Neural cell (in vitro differentiated cells): Measurements from ENCODE around the gene AOAH. TPM values are rescaled to one million over a fixed set of nuclear protein-coding genes. Genes with fewer than 3 reads are reported as not detected.

Experiments used
- H2AFZ ChIP-seq: fragments of 200-600, 300-800 bp; sonication (generic), shearing (Covaris generic); 2 replicates; pipeline ENCODE4 v1.6.0; 2014; ENCODE audit warnings: low read depth, mild to moderate bottlenecking, antibody characterized with exemption, low read length, moderate library complexity
- H3F3A ChIP-seq: fragments of 200-600 bp; shearing (Covaris generic); 2 replicates; pipeline ENCODE4 v1.6.1; 2016; ENCODE audit warnings: mild to moderate bottlenecking, moderate library complexity, mixed read lengths, antibody characterized with exemption, low read length; ENCODE audit not compliant: insufficient read depth, poor library complexity, severe bottlenecking
- H3K27ac ChIP-seq: fragments of 200-600, 300-800 bp; sonication (generic), shearing (Covaris generic); 2 replicates; pipeline ENCODE4 v1.5.1; 2014; ENCODE audit warnings: mild to moderate bottlenecking, low read length, moderate library complexity
- H3K27me3 ChIP-seq: fragments of 300-800, 200-600 bp; sonication (generic), shearing (Covaris generic); 2 replicates; pipeline ENCODE4 v1.6.0; 2014; ENCODE audit warnings: mild to moderate bottlenecking, low read depth, low read length, moderate library complexity; ENCODE audit not compliant: insufficient read depth
- H3K36me3 ChIP-seq: fragments of 300-800, 200-600 bp; sonication (generic), shearing (Covaris generic); 2 replicates; pipeline ENCODE4 v1.5.1; 2014; ENCODE audit warnings: mild to moderate bottlenecking, antibody characterized with exemption, low read length, moderate library complexity; ENCODE audit not compliant: insufficient read depth
- H3K4me2 ChIP-seq: fragments of 300-800, 200-600 bp; sonication (generic), shearing (Covaris generic); 2 replicates; pipeline ENCODE4 v1.6.0; 2014; ENCODE audit warnings: mild to moderate bottlenecking, low read length
- H3K4me3 ChIP-seq: fragments of 300-800, 200-600 bp; sonication (generic), shearing (Covaris generic); 2 replicates; pipeline ENCODE4 v1.5.1; 2014; ENCODE audit warnings: mild to moderate bottlenecking, low read length, moderate library complexity
- H3K79me2 ChIP-seq: fragments of 200-600 bp; shearing (Covaris generic); replicated peaks from 2 replicates; pipeline ENCODE4 v1.6.0; 2014; ENCODE audit warnings: mild to moderate bottlenecking, low read length, moderate library complexity; ENCODE audit not compliant: insufficient read depth
- H3K9ac ChIP-seq: fragments of 300-800, 200-600 bp; sonication (generic), shearing (Covaris generic); 2 replicates; pipeline ENCODE4 v1.6.1; 2016; ENCODE audit warnings: mild to moderate bottlenecking, low read length, mixed read lengths
- H3K9me2 ChIP-seq: fragments of 200-600 bp; shearing (Covaris generic); 2 replicates; pipeline ENCODE4 v1.6.1; 2016; ENCODE audit warnings: mild to moderate bottlenecking, low read length, mixed read lengths; ENCODE audit not compliant: insufficient read depth
- H3K9me3 ChIP-seq: fragments of 200-600, 300-800 bp; sonication (generic), shearing (Covaris generic); 2 replicates; pipeline ENCODE4 v1.6.1; 2016; ENCODE audit warnings: mild to moderate bottlenecking, mixed run types, low read length, moderate library complexity, mixed read lengths
- H4K20me1 ChIP-seq: fragments of 200-600 bp; shearing (Covaris generic); 2 replicates; pipeline ENCODE4 v1.6.1; 2016; ENCODE audit warnings: mild to moderate bottlenecking, mixed run types; ENCODE audit not compliant: insufficient read depth
- EP300 ChIP-seq: fragments of 450-650 bp; conservative IDR thresholded peaks from 2 replicates; pipeline ENCODE4 v1.6.1; 2014; ENCODE audit warnings: antibody characterized with exemption, mild to moderate bottlenecking, moderate library complexity; ENCODE audit not compliant: poor library complexity, severe bottlenecking
- EZH2 ChIP-seq: fragments of 200-600, 300-800 bp; shearing (Covaris generic), sonication (generic); IDR thresholded peaks from 2 replicates; pipeline ENCODE4 v1.6.1; 2014; ENCODE audit warnings: antibody characterized with exemption, low read length, borderline replicate concordance, mild to moderate bottlenecking; ENCODE audit not compliant: insufficient read depth, poor library complexity, severe bottlenecking
- MXI1 ChIP-seq: fragments of 450-650 bp; conservative IDR thresholded peaks from 2 replicates; pipeline ENCODE4 v1.6.1; 2014; ENCODE audit warnings: antibody characterized with exemption, mild to moderate bottlenecking; ENCODE audit not compliant: poor library complexity, severe bottlenecking
- POLR2AphosphoS5 ChIP-seq: IDR thresholded peaks from 2 replicates; pipeline ENCODE4 v1.6.1; 2012
- RAD21 ChIP-seq: fragments of 450-650 bp; conservative IDR thresholded peaks from 2 replicates; pipeline ENCODE4 v1.6.1; 2014; ENCODE audit warnings: antibody characterized with exemption, mild to moderate bottlenecking, moderate library complexity
- SMC3 ChIP-seq: fragments of 450-650 bp; conservative IDR thresholded peaks from 2 replicates; pipeline ENCODE4 v1.6.1; 2014; ENCODE audit warnings: antibody characterized with exemption, mild to moderate bottlenecking, moderate library complexity; ENCODE audit not compliant: poor library complexity
- TAF1 ChIP-seq: IDR thresholded peaks from 2 replicates; pipeline ENCODE4 v1.6.1; 2012; ENCODE audit warnings: low read depth
- polyA plus RNA-seq: library from polyadenylated mRNA; depleted of rRNA; stranded (reverse); fragments of >200 nt; gene quantifications from 2 replicates; pipeline ENCODE4 v1.2.3, GENCODE V29; 2014
- TF ChIP-seq, protein P1 (sequence below): IDR thresholded peaks from 2 replicates; pipeline ENCODE4 v1.6.1; 2012; ENCODE audit warnings: borderline replicate concordance
- TF ChIP-seq, protein P2 (sequence below): fragments of 450-650 bp; IDR thresholded peaks from 2 replicates; pipeline ENCODE4 v1.5.1; 2014; ENCODE audit warnings: antibody characterized with exemption, mild to moderate bottlenecking, moderate library complexity; ENCODE audit not compliant: poor library complexity, severe bottlenecking

AOAH gene
- polyA plus RNA-seq, 1 donor from 2014 or later: 4.3 TPM

DNA sequence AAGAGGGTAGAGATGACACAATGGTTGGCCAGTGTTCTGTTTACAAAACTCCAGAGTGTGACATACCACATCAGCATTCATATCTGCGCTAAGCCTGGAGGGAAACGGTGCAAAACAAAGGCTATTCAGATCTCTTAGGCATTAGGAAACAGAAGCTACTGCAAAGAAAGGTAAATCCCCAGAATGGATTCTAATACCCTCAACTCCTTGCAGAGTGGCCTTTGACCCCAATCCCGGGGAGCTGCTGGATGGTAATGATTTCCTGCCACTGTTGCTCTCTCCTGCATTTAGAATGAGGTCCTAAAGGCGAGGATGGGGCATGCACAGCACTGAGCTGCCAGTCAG lies 65.2 kb downstream of the AOAH start:
- H3K79me2 ChIP-seq: no peaks in the 10 kb centered on the region
- no peaks in the 10 kb centered on the region for H4K20me1 ChIP-seq
- H3F3A ChIP-seq: no peaks in the 10 kb centered on the region
- no peak overlapping the region for H3K27ac ChIP-seq
- no peak for TF ChIP-seq EZH2
- H3K9ac ChIP-seq: no peak overlapping the region
- H3K4me2 ChIP-seq: no peak overlapping the region
- no peaks in the 10 kb centered on the region for H3K9me2 ChIP-seq
- no peaks in the 10 kb centered on the region for H3K36me3 ChIP-seq
- no peaks in the 10 kb centered on the region for H3K27me3 ChIP-seq
- no peak overlapping the region for H3K4me3 ChIP-seq
- H3K9me3 ChIP-seq: no peaks in the 10 kb centered on the region
- peak overlapping the region; percentile 22 for H2AFZ ChIP-seq

DNA sequence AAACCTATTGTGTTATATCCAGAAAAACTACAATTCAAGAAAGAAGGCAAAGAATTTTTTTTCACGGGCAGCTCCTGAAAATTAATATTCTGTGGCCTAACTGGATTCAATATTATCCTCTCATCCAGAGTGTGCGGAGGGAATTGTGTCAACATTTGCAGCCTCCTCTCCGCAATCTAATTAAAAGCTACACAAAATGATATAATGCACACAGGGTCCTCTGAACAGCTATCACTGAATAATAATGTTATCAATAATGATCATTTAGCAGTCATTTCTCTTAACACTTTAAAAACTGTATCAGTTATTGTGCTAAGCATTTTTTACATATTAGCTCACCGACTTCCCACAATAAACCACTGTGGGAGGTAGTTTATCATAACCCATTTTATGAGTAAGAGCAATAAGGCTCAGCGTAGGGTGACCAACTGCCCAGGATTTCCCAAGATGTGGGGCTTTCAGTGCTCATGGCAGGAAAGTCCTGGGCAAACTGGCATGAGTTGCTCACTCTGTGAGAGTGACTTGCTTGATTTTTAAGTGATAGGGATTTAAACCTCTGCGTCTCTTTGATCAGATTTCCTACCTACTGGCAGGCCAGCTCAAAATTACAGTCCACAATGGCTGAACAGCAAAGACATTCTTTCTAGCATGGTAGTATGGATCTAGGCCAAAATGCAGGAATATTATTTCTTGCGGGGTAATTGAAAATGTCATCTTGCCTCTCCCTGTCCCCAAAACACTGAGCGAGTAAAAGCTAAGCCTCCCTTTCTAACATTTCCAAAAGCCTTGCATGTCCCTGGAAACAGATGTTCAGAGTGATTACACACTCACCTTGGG lies 65.7 kb downstream of the AOAH start:
- no peak overlapping the region for H3K4me2 ChIP-seq
- H3F3A ChIP-seq: no peaks in the 10 kb centered on the region
- TF ChIP-seq EP300 (no peak), SMC3 (no peak), EZH2 (no peak)
- H3K9ac ChIP-seq: no peak overlapping the region
- H4K20me1 ChIP-seq: no peaks in the 10 kb centered on the region
- no peaks in the 10 kb centered on the region for H3K36me3 ChIP-seq
- no peak overlapping the region for H3K4me3 ChIP-seq
- H3K27me3 ChIP-seq: no peaks in the 10 kb centered on the region
- no peaks in the 10 kb centered on the region for H3K9me3 ChIP-seq
- peak overlapping the region; percentile 22 for H2AFZ ChIP-seq
- H3K9me2 ChIP-seq: no peaks in the 10 kb centered on the region
- no peaks in the 10 kb centered on the region for H3K79me2 ChIP-seq
- no peak overlapping the region for H3K27ac ChIP-seq

DNA sequence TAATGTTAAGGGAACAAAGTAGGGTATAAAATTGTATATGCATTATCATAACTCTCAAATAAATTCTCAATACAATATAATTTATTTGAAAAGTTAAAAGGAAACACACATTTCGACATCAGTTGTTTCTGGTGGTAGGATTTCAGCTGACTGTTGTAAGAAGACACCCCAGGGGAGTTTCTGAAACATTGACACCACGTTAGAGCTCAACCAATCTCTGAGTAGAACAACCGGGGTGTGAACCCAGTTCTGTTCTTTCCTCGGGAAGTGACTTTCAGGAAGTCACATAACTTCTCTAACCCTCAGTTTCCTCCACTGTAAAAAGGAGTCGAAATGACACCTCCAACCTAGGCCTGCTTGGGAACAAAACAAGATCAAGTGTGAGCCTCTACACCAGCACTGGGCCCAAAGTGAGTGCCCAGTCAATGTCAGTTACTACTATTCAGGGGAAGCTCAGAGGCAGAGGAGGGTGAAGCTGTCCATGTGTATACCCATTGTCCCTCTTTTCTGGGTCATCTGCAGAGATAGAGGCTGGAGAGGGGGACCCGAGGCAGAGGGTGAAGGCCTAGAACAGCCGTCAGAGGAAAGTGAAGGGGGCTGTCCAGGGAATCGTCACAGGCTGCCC lies 67.1 kb downstream of the AOAH start:
- H3K79me2 ChIP-seq: no peaks in the 10 kb centered on the region
- no peak overlapping the region for H2AFZ ChIP-seq
- no peak overlapping the region for H3K9ac ChIP-seq
- no peaks in the 10 kb centered on the region for H3K27me3 ChIP-seq
- no peaks in the 10 kb centered on the region for H3F3A ChIP-seq
- H3K27ac ChIP-seq: no peak overlapping the region
- TF ChIP-seq EZH2 (no peak), POLR2AphosphoS5 (no peak), SMC3 (no peak), EP300 (no peak), TAF1 (no peak), RAD21 (no peak), MXI1 (no peak)
- TF ChIP-seq, protein P1, sequence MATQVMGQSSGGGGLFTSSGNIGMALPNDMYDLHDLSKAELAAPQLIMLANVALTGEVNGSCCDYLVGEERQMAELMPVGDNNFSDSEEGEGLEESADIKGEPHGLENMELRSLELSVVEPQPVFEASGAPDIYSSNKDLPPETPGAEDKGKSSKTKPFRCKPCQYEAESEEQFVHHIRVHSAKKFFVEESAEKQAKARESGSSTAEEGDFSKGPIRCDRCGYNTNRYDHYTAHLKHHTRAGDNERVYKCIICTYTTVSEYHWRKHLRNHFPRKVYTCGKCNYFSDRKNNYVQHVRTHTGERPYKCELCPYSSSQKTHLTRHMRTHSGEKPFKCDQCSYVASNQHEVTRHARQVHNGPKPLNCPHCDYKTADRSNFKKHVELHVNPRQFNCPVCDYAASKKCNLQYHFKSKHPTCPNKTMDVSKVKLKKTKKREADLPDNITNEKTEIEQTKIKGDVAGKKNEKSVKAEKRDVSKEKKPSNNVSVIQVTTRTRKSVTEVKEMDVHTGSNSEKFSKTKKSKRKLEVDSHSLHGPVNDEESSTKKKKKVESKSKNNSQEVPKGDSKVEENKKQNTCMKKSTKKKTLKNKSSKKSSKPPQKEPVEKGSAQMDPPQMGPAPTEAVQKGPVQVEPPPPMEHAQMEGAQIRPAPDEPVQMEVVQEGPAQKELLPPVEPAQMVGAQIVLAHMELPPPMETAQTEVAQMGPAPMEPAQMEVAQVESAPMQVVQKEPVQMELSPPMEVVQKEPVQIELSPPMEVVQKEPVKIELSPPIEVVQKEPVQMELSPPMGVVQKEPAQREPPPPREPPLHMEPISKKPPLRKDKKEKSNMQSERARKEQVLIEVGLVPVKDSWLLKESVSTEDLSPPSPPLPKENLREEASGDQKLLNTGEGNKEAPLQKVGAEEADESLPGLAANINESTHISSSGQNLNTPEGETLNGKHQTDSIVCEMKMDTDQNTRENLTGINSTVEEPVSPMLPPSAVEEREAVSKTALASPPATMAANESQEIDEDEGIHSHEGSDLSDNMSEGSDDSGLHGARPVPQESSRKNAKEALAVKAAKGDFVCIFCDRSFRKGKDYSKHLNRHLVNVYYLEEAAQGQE: no peak
- TF ChIP-seq, protein P2, sequence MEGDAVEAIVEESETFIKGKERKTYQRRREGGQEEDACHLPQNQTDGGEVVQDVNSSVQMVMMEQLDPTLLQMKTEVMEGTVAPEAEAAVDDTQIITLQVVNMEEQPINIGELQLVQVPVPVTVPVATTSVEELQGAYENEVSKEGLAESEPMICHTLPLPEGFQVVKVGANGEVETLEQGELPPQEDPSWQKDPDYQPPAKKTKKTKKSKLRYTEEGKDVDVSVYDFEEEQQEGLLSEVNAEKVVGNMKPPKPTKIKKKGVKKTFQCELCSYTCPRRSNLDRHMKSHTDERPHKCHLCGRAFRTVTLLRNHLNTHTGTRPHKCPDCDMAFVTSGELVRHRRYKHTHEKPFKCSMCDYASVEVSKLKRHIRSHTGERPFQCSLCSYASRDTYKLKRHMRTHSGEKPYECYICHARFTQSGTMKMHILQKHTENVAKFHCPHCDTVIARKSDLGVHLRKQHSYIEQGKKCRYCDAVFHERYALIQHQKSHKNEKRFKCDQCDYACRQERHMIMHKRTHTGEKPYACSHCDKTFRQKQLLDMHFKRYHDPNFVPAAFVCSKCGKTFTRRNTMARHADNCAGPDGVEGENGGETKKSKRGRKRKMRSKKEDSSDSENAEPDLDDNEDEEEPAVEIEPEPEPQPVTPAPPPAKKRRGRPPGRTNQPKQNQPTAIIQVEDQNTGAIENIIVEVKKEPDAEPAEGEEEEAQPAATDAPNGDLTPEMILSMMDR: no peak
- no peak overlapping the region for H3K4me3 ChIP-seq
- no peaks in the 10 kb centered on the region for H3K9me3 ChIP-seq
- H3K9me2 ChIP-seq: no peaks in the 10 kb centered on the region
- H3K4me2 ChIP-seq: no peak overlapping the region
- no peaks in the 10 kb centered on the region for H4K20me1 ChIP-seq
- no peaks in the 10 kb centered on the region for H3K36me3 ChIP-seq
